Transverse colon (tissue), 4 donors: ENCODE results near the gene WLS.

Experiments
- EP300 ChIP-seq: sonication (generic); formaldehyde crosslinking; IDR thresholded peaks from one replicate; pipeline ENCODE4 v1.6.1; 2017; ENCODE audit warnings: antibody characterized with exemption, low read depth
- POLR2A ChIP-seq: fragments of 450-650 bp; IDR thresholded peaks from one replicate; pipeline ENCODE4 v1.6.1; 2016; ENCODE audit warnings: antibody characterized with exemption, mild to moderate bottlenecking, moderate library complexity
- POLR2AphosphoS5 ChIP-seq, 3 donors: sonication (generic); formaldehyde crosslinking; IDR thresholded peaks; one replicate each; pipeline ENCODE4 v1.6.1; 2016; ENCODE audit warnings: antibody characterized with exemption in 3 of 3
- TF ChIP-seq, protein P1 (sequence below), 5 experiments: fragments of 200-600 bp in 3 of 5; fragments of 450-650 bp in 2 of 5; sonication (generic) in 3 of 5; IDR thresholded peaks; 1 replicate in 2 of 5; 2 replicates in 3 of 5; pipeline ENCODE4 v1.5.1; 2016 to 2017; ENCODE audit warnings: antibody characterized with exemption in 5 of 5, inconsistent platforms in 3 of 5, mild to moderate bottlenecking in 2 of 5, moderate library complexity in 1 of 5

DNA sequence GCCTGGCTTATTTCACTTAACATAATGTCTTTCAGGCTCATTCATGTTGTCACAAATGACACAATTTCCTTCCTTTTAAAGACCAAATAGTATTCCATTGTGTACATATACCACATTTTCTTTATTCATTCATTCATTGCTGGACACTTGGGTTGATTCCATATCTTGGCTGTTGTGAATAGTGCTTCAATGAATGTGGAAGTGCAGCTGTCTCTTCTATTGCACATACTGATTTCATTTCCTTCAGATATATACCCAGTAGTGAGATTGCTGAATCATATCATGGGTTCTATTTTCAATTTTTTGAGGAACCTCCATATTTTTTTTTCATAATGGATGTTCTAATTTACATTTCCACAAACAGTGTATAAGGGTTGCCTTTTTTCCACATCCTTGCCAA lies 38.6 kb upstream of the WLS start:
- TF ChIP-seq, protein P1, sequence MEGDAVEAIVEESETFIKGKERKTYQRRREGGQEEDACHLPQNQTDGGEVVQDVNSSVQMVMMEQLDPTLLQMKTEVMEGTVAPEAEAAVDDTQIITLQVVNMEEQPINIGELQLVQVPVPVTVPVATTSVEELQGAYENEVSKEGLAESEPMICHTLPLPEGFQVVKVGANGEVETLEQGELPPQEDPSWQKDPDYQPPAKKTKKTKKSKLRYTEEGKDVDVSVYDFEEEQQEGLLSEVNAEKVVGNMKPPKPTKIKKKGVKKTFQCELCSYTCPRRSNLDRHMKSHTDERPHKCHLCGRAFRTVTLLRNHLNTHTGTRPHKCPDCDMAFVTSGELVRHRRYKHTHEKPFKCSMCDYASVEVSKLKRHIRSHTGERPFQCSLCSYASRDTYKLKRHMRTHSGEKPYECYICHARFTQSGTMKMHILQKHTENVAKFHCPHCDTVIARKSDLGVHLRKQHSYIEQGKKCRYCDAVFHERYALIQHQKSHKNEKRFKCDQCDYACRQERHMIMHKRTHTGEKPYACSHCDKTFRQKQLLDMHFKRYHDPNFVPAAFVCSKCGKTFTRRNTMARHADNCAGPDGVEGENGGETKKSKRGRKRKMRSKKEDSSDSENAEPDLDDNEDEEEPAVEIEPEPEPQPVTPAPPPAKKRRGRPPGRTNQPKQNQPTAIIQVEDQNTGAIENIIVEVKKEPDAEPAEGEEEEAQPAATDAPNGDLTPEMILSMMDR (IDR thresholded peaks at IDR 0.05), result no peak
- TF ChIP-seq POLR2AphosphoS5 (IDR thresholded peaks at IDR 0.05) (no peak), POLR2A (no peak), EP300 (no peak)
